ENCODE data around the gene KCNH2.
"Not testable (repeated sequence)": the region's sequence is repeated elsewhere in the genome, so short reads cannot be mapped to it uniquely, and the experiment has no call there.

The KCNH2 gene

DNA sequence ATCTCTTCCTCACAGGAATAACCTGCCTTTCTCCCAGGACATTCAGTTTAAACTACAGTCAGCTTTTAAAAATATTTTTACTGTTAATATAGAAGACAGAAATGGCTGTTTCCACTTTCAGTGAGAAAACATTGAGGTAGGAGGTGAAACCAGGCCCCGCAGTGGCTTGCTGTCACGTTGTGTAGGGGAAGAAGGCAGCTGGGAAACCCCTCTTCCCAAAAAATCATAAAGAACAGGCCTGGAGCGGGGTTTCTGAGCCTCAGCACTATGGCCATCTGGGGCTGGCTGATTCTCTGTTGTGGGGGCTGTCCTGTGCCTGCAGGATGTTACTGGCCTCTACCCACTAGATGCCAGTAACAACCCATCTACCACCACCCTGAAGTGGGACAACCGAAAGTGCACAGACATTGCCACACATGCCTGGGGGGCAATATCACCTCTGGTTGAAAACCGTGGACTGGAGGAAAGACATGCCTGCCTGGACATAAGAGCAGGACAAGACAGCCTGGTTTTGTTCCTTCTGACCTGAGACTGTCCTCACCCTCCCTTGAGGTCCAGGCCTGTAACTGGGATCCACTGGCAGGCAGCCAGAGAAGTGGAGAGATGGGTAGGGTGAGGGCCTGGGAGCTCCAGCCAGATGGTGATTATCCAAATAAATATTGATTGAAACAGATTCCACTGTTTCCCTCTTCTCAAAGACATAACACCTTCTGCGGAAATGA is 43.9 kb downstream of the KCNH2 start:
- DNase-seq (ENCODE audit: low spot score): no peak

DNA sequence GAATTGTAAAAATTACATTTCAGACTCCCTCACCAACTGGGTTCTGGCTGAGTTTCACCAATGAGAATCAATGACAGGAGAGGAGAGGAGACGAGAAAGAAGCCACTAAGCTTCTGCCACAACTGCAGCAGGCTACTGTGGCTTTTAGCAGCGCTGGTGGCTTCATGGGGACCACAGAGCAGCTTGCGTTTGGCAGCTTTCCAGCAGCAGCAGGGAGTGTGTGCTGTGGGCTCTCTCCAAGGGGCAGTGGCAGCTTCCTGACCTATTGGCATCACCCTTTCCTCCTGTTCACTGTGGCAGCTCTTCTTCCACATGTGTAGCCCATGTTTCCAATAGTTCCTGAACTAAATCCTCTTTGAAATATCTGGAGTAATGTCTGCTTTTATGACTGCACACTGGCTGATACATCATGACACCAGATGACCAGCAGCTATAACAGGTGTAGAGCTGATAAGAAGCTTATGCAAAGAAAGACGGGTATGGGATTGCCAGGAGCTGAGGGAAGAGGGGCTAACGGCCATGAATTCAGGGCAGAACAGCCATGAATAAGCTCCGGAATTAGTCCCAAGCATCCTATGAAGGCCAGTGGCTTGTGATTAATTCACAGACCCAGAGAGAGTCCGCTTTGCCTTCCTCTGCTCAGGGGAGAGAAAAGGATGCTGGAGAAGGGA is 46.8 kb downstream of the KCNH2 start:
- DNase-seq (ENCODE audit: low spot score): no peak

GRCh38 chr7:150928541-150928940 is 49.6 kb downstream of the KCNH2 start:
- no peak for DNase-seq (ENCODE audit: low spot score)

GRCh38 chr7:150927956-150928344 is 50.2 kb downstream of the KCNH2 start:
- DNase-seq (ENCODE audit: low spot score): no peak

DNA sequence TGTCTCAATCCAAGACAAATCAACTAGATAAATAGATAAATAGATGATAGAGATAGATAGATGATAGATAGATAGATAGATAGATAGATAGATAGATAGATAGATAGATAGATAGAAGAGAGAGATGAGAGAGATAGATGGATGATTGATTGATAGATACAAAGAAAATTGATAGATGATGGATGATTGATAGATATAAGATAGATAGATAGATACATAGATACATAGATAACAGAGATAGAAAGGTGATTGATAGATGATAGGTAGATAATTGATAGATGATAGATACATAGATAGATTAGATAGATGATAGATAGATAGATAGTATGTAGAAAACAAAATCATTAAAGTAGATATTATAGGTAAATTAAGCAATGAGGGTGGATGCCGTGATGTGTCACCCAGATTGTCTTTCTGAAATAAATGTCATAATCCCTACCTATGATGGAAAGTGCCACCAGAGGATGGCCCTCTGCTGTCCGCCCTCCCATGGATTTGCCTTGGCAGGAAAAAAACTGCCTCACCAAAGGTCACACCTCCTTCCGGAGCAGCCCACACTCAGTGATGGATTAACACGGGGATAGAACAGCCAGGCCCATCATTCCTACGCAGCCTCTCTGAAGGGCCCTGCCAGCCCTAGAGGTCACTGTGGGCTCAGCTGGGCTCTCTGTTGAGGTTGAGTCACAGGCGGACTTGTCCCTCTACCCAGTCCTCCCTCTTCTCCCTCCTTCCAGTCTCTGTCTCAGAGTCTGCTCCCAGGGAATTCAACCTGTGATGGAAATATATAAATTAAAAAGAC is 50.8 kb downstream of the KCNH2 start:
- no peak for DNase-seq (ENCODE audit: low spot score)

GRCh38 chr7:150926066-150926465 is 52.1 kb downstream of the KCNH2 start:
- DNase-seq (ENCODE audit: low spot score): no peak

GRCh38 chr7:150924369-150924781 is 53.7 kb downstream of the KCNH2 start:
- DNase-seq (ENCODE audit: low spot score): no peak

DNA sequence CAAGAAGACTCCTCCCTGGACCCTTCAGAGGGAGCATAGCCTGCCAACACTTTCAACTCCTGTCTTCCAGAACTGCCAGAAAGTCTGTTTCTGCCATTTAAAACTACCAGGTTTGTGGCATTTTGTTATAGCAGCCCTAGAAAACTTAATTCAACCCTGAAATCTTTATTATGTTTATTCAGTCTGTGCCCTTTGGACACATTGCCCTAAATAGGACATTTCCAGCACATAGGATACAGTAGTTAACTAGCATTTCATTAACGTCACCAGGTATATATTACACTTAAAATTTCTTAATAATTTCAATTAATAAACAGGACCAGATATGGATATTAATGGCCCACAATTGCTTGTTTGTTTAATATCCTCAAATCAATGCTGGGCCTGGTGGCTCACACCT is 54.3 kb downstream of the KCNH2 start:
- DNase-seq (ENCODE audit: low spot score): no peak

DNA sequence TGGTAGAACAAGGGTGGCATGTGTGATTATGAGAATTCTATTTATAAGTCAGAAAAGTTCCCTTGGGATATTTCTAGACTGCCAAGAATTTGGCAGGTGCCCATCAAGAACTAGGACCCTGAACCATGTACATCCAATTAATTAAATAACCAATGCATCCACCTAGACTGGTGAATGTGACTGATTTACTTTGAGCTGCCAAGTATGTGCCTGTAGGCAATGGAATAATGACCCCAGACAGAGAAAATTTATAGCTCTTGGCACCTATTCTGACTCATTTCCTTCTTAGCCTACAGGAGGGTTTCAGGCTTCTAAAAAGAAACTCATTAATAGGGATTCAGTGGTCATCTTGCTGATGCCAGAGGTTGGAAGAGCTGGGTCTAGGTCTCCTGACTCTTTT is 54.9 kb downstream of the KCNH2 start:
- DNase-seq (ENCODE audit: low spot score): no peak

GRCh38 chr7:150919160-150919559 is 59.0 kb downstream of the KCNH2 start:
- DNase-seq (ENCODE audit: low spot score): no peak

- DNase-seq (ENCODE audit: low spot score): no peak
Observed at GRCh38 chr7:150918378-150918777, 59.7 kb downstream of the KCNH2 start.

GRCh38 chr7:150917969-150918368 is 60.2 kb downstream of the KCNH2 start:
- no peak for DNase-seq (ENCODE audit: low spot score)

GRCh38 chr7:150916670-150917069 is 61.5 kb downstream of the KCNH2 start:
- DNase-seq (ENCODE audit: low spot score): no peak

DNA sequence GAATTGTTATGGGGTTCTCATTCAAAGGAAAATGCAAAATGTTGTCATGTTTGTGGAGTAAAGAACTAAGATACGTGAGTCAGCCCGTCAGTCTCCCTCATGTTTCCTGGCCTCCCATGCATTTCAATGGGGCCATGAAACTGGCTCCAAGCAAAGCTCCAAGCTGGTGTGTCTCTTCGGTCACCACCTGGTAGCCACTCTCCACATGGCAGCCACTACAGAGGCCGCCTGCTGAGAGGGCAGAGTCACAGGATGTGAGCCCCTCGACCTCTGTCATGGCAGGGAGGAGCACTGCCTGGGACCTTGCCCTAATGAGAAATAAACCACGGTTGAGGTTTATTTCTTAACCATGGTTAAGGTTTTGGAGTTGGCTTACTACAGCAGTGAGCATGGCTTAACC is 63.2 kb downstream of the KCNH2 start:
- DNase-seq (ENCODE audit: low spot score): no peak

DNA sequence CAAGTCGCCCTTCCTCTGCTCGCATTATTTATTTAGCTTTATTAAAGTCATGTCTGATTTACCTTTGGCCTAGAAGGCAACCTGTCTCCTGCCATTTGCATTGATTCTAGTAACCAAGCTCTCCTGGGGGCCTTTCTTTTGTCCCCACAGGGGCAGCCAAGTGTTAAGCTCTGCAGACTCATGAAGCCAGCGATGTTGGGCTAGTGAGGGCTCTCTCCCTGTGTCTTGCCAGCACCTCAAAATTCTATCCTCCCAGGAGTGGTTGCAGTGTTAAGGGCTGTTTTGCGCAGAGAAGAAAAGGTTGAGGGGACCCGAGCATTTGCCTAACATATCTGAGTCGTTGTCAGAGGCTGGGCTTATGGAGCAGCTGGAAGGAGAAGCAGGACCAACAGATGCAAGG is 63.9 kb downstream of the KCNH2 start:
- no peak for DNase-seq (ENCODE audit: low spot score)

DNA sequence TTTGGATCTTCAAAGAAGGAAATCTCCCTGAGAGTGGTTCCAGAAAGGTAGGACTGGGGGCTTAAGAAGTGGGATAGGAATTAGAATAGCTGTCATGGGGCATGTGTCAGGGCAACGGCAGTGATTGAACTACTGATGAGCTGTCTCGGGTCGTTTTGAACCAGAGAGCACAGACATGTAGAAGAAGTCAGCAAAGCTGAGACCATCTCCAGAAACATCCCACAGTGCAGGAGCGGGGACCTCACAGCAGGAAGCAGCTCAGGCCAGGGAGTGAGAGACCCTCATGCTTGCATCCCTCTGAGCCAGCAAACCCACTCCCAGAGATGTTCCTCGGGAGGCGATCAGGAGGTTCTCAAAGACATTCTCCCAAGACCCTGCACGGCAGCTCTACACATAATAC is 65.7 kb downstream of the KCNH2 start:
- no peak for DNase-seq (ENCODE audit: low spot score)

DNA sequence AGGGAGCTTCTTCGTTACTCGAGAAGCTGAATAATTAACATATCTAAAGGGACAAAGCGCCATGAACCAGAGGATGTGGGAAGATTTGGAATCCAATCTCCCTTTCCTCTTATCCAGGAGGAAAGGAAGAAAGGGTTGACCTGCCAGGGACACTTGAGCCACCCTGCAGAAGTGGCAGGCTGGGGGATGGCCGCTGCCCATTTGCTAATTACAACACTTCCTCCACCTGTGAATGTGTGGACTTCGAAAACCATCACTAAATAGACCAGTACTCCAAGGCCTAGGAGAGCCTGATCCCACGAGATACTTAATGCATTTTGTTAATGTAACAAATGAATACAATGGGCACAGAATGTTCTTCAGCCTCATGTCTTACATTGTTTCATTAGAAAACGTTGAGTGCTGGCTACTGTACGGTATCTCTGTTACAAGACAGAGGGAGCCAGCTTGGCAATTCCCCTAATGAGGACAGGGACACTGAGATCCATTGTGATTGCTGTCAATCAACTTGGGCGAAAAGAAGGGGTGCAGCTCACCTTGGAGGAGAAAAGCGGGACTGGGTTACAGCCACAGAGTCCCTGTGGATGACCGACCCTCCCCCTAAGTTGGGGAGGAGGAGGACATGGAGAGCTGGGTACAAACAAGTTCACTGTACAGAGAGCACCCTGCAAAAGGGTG is 66.4 kb downstream of the KCNH2 start:
- DNase-seq (ENCODE audit: low spot score): no peak

DNA sequence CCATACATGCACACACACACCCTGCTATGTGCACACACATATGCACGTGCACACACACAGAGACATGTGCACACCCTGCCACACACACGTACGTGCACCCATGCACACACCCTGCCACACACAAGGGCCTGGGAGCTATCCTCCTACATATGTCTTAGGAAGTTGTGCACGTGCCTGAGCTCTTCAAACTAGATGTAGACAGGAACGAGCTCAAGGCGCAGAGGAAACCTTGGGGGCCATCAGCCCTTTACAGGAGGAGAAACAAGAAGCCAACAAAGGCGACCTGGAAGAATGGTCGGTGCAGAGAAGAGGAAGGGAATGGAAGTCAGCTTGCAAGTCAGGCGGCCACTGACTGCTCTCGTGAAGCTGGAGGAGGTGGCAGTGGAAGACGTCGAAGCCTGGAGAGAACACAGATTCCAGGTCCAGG is 67.1 kb downstream of the KCNH2 start:
- no peak for DNase-seq (ENCODE audit: low spot score)

GRCh38 chr7:150910305-150910995 is 67.7 kb downstream of the KCNH2 start:
- DNase-seq (ENCODE audit: low spot score): not testable (repeated sequence)

GRCh38 chr7:150909200-150909995 is 68.7 kb downstream of the KCNH2 start:
- DNase-seq (ENCODE audit: low spot score): no peak

GRCh38 chr7:150908173-150908572 is 69.9 kb downstream of the KCNH2 start:
- DNase-seq (ENCODE audit: low spot score): no peak

Measured in cerebellar cortex (tissue), 1 donor.